Measurements from ENCODE around the gene FAM227B. TPM values are rescaled to one million over a fixed set of nuclear protein-coding genes. Genes with fewer than 3 reads are reported as not detected.

FAM227B gene
- total RNA-seq, 4 donors from 2014 or later = 1.1 to 4.1 (median 2.9) TPM

GRCh38 chr15:49637857-49638256, 17.2 kb upstream of the FAM227B start:
- Histone ChIP-seq H3K9me3 (no peaks in the 10 kb centered on the region), H3K4me3 (no peak overlapping the region), H3K27ac (no peak overlapping the region), H3K4me1 (no peaks in the 10 kb centered on the region), H3K27me3 (no peaks in the 10 kb centered on the region), H3K36me3 (peaks cover 0 to 5% (median 3%) of the 10 kb centered on the region in 3 donors)
- TF ChIP-seq CTCF (IDR thresholded peaks at IDR 0.05) = no peak
- no peak for DNase-seq

GRCh38 chr15:49628379-49628778, 7.8 kb upstream of the FAM227B start:
- Histone ChIP-seq H3K27ac (no peak overlapping the region), H3K4me1 (peaks cover 0 to 3% (median 0%) of the 10 kb centered on the region in 4 donors), H3K36me3 (peaks cover 0 to 17% (median 0%) of the 10 kb centered on the region in 3 donors), H3K9me3 (peaks cover 0 to 5% (median 0%) of the 10 kb centered on the region in 4 donors), H3K27me3 (no peaks in the 10 kb centered on the region), H3K4me3 (no peak overlapping the region)
- no peak for DNase-seq
- TF ChIP-seq CTCF (IDR thresholded peaks at IDR 0.05) = no peak

GRCh38 chr15:49627407-49627877, 6.8 kb upstream of the FAM227B start:
- no peak overlapping the region for H3K27ac ChIP-seq
- DNase-seq = no peak
- H3K27me3 ChIP-seq = no peaks in the 10 kb centered on the region
- peaks cover 0 to 17% (median 0%) of the 10 kb centered on the region in 3 donors for H3K36me3 ChIP-seq
- peaks cover 0 to 5% (median 0%) of the 10 kb centered on the region in 4 donors for H3K9me3 ChIP-seq
- TF ChIP-seq POLR2A (IDR thresholded peaks at IDR 0.05) (no peak), CTCF (IDR thresholded peaks at IDR 0.05) (no peak)
- no peak overlapping the region for H3K4me3 ChIP-seq
- peaks cover 0 to 3% (median 0%) of the 10 kb centered on the region in 4 donors for H3K4me1 ChIP-seq

GRCh38 chr15:49625460-49626036, 4.9 kb upstream of the FAM227B start:
- H3K9me3 ChIP-seq = peaks cover 0 to 5% (median 0%) of the 10 kb centered on the region in 4 donors
- DNase-seq = no peak

GRCh38 chr15:49624056-49624455, 3.4 kb upstream of the FAM227B start:
- DNase-seq = no peak
- Histone ChIP-seq H3K27me3 (no peaks in the 10 kb centered on the region), H3K27ac (no peak overlapping the region), H3K4me1 (peaks cover 0 to 3% (median 0%) of the 10 kb centered on the region in 4 donors), H3K36me3 (peaks cover 0 to 17% (median 0%) of the 10 kb centered on the region in 3 donors), H3K4me3 (no peak overlapping the region), H3K9me3 (peaks cover 0 to 5% (median 0%) of the 10 kb centered on the region in 4 donors)
- no peak for TF ChIP-seq POLR2A (IDR thresholded peaks at IDR 0.05)
- TF ChIP-seq CTCF (IDR thresholded peaks at IDR 0.05) = no peak

More at GRCh38 chr15:49625460-49626036, 4.9 kb upstream of the FAM227B start:
- peaks cover 0 to 3% (median 0%) of the 10 kb centered on the region in 4 donors for H3K4me1 ChIP-seq
- no peaks in the 10 kb centered on the region for H3K27me3 ChIP-seq
- H3K27ac ChIP-seq = no peak overlapping the region
- no peak overlapping the region for H3K4me3 ChIP-seq
- peaks cover 0 to 17% (median 0%) of the 10 kb centered on the region in 3 donors for H3K36me3 ChIP-seq
- TF ChIP-seq POLR2A (IDR thresholded peaks at IDR 0.05) (no peak), CTCF (IDR thresholded peaks at IDR 0.05) (no peak)
